Lung (tissue), 12 donors: ENCODE measurements around the gene TAB2. TPM values are rescaled to one million over a fixed set of nuclear protein-coding genes. Genes with fewer than 3 reads are reported as not detected.
"Not testable (repeated sequence)": the region's sequence is repeated elsewhere in the genome, so short reads cannot be mapped to it uniquely, and the experiment has no call there.

Experiments used
- ATAC-seq: fragments of 200-7000 bp; cut with Tn5 transposase; one replicate; pipeline ENCODE4 v1.9.1; 2020; ENCODE audit warnings: moderate number of reproducible peaks; ENCODE audit not compliant: insufficient read depth, low FRiP score
- DNase-seq, 3 donors: peaks; one replicate each; pipeline ENCODE4 v3.0.0-alpha.2; 2013 to 2017
- H3K27ac ChIP-seq, 2 donors: one replicate each; pipeline ENCODE4 v1.5.1; 2013; ENCODE audit warnings: mild to moderate bottlenecking in 2 of 2, moderate library complexity in 2 of 2, control low read depth in 1 of 2, inconsistent platforms in 1 of 2, low read depth in 1 of 2, low read length in 1 of 2
- H3K27me3 ChIP-seq, 3 donors: one replicate each; pipeline ENCODE4 v1.5.1; 2013; ENCODE audit warnings: low read length in 2 of 3; ENCODE audit not compliant: control insufficient read depth in 3 of 3, insufficient read depth in 3 of 3
- H3K36me3 ChIP-seq, 4 donors: one replicate each; pipeline ENCODE4 v1.5.1; 2013; ENCODE audit warnings: low read length in 4 of 4, mild to moderate bottlenecking in 1 of 4, moderate library complexity in 1 of 4; ENCODE audit not compliant: control insufficient read depth in 4 of 4, insufficient read depth in 4 of 4
- H3K4me1 ChIP-seq, 5 donors: one replicate each; pipeline ENCODE4 v1.5.1; 2013; ENCODE audit warnings: low read length in 5 of 5, mild to moderate bottlenecking in 2 of 5, moderate library complexity in 1 of 5; ENCODE audit not compliant: control insufficient read depth in 5 of 5, insufficient read depth in 5 of 5
- H3K4me3 ChIP-seq: one replicate; pipeline ENCODE4 v1.5.1; 2013; ENCODE audit warnings: mild to moderate bottlenecking, control low read depth, moderate library complexity
- H3K9ac ChIP-seq, 2 donors: one replicate each; pipeline ENCODE4 v1.5.1; 2013; ENCODE audit warnings: low read length in 2 of 2, control low read depth in 1 of 2; ENCODE audit not compliant: insufficient read depth in 1 of 2
- H3K9me3 ChIP-seq, 4 donors: one replicate each; pipeline ENCODE4 v1.5.1; 2013; ENCODE audit warnings: low read length in 3 of 4, mild to moderate bottlenecking in 1 of 4, moderate library complexity in 1 of 4; ENCODE audit not compliant: control insufficient read depth in 4 of 4, insufficient read depth in 3 of 4
- CTCF ChIP-seq: IDR thresholded peaks from 2 replicates; pipeline ENCODE4 v1.5.1; 2012; ENCODE audit warnings: mild to moderate bottlenecking; ENCODE audit errors: control extremely low read depth, extremely low read depth
- WGBS, 2 donors: extraction: QIAGEN DNeasy Blood & Tissue Kit; methylation state at CpG; one replicate each; pipeline ENCODE4 v1.1.7; 2013; 5-methylcytosine and 5-hydroxymethylcytosine counted together
- polyA plus RNA-seq, 2 donors: library from polyadenylated mRNA; stranded (reverse); fragments of 200-250 nt; gene quantifications; one replicate each; pipeline ENCODE4 v1.2.1, GENCODE V29; 2013
- total RNA-seq, 2 donors: library from RNA; depleted of rRNA in 1 of 2; stranded (reverse); fragments of >200 nt in 1 of 2; gene quantifications; one replicate each; pipeline ENCODE4 v1.2.1, GENCODE V29; 2014 to 2021
- donor health status: control.
- donor health status: control.
- donor health status: Bipolar disorder and iron deficiency.
- donor health status: healthy.
- donor health status: DM: yes; HTN: yes; CAD: no.

Gene TAB2
- total and polyA plus RNA-seq, 4 donors = 15.8 to 75.9 (median 33.2) TPM

- H3K36me3 ChIP-seq = no peaks in the 10 kb centered on the region
- no peaks in the 10 kb centered on the region for H3K27me3 ChIP-seq
- peaks cover 0 to 45% (median 2%) of the 10 kb centered on the region in 5 donors for H3K4me1 ChIP-seq
- no peak for TF ChIP-seq CTCF
- DNase-seq = peak in 1 of 3 donors; percentile 43
- no peaks in the 10 kb centered on the region for H3K9me3 ChIP-seq
- H3K4me3 ChIP-seq = no peak overlapping the region
- H3K9ac ChIP-seq = peak overlapping the region in 1 of 2 donors; percentile 88
- WGBS, 2 donors = 10 to 16% methylated on average over 3 of the region's 3 CpGs
- H3K27ac ChIP-seq = no peak overlapping the region
- no peak for ATAC-seq
These were observed 1.9 kb downstream of the TAB2 start for GRCh38 chr6:149319422-149319821.

GRCh38 chr6:149320016-149320415 is 2.5 kb downstream of the TAB2 start:
- not testable (repeated sequence) for H3K27ac ChIP-seq
- peaks cover 0 to 51% (median 7%) of the 10 kb centered on the region in 5 donors for H3K4me1 ChIP-seq

GRCh38 chr6:149320796-149321195 is 3.3 kb downstream of the TAB2 start:
- Histone ChIP-seq H3K4me1 (peaks cover 0 to 50% (median 7%) of the 10 kb centered on the region in 5 donors), H3K9me3 (no peaks in the 10 kb centered on the region), H3K9ac (peak overlapping the region in 1 of 2 donors; percentile 0), H3K36me3 (no peaks in the 10 kb centered on the region), H3K27me3 (no peaks in the 10 kb centered on the region), H3K4me3 (no peak overlapping the region), H3K27ac (no peak overlapping the region)
- no peak for TF ChIP-seq CTCF
- no peak for DNase-seq
- no peak for ATAC-seq

More at GRCh38 chr6:149320016-149320415, 2.5 kb downstream of the TAB2 start:
- peak overlapping the region in 1 of 2 donors; percentile 88 for H3K9ac ChIP-seq
- not testable (repeated sequence) for DNase-seq, ATAC-seq, H3K36me3 ChIP-seq, H3K9me3 ChIP-seq, H3K4me3 ChIP-seq, H3K27me3 ChIP-seq
- WGBS, 2 donors = 83 to 86% methylated on average over 10 of the region's 10 CpGs

GRCh38 chr6:149323353-149323752 is 5.8 kb downstream of the TAB2 start:
- no peak for ATAC-seq
- H3K27ac ChIP-seq = no peak overlapping the region
- H3K9ac ChIP-seq = no peak overlapping the region
- no peaks in the 10 kb centered on the region for H3K36me3 ChIP-seq
- peaks cover 0 to 46% (median 7%) of the 10 kb centered on the region in 5 donors for H3K4me1 ChIP-seq
- no peaks in the 10 kb centered on the region for H3K9me3 ChIP-seq
- no peak overlapping the region for H3K4me3 ChIP-seq
- H3K27me3 ChIP-seq = no peaks in the 10 kb centered on the region
- no peak for TF ChIP-seq CTCF
- 27 to 36% methylated on average over 2 of the region's 2 CpGs for WGBS, 2 donors
- DNase-seq = no peak
